GM12801 (cell line): ENCODE results near the gene PROM1.

Experiments
- TF ChIP-seq, protein P1 (sequence below): IDR thresholded peaks from one replicate; pipeline ENCODE4 v1.5.1; 2011; ENCODE audit warnings: control low read depth; ENCODE audit not compliant: insufficient read length; ENCODE audit errors: extremely low read depth

Gene PROM1

DNA sequence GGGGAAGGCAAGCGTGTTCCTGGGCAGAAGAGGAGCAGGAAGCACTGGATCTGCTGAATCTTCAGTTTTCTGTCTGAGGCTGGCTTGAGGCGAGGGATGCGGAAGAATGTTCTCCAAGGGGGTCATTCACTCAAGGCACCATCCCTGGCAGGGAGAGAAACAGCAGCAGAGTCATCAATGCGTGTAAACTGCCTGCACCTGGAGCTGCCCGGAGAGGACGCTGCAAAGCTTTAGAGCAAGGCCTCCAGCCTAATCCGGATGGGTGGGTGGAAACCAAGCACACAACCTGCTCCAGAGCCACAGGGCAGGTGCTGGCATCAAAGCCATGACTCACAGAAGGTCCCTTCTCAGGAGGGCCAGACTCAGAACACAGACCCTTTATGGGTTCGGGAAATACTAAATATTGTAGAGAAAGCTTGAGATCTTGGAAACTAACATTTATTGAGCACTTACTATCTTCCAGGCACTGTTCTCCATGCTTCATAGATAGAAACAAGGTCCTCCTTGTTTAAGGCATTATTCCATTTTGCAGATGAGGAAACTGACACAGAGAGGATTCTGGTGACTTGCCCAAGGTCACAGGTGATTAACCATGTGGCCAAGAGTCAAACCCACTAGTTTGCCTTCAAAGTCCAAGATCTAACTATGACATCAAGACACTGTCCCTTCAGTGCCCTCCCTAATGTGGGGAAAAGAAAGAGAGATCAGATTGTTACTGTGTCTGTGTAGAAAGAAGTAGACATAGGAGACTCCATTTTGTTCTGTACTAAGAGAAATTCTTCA lies 7.7 kb downstream of the PROM1 start:
- TF ChIP-seq, protein P1, sequence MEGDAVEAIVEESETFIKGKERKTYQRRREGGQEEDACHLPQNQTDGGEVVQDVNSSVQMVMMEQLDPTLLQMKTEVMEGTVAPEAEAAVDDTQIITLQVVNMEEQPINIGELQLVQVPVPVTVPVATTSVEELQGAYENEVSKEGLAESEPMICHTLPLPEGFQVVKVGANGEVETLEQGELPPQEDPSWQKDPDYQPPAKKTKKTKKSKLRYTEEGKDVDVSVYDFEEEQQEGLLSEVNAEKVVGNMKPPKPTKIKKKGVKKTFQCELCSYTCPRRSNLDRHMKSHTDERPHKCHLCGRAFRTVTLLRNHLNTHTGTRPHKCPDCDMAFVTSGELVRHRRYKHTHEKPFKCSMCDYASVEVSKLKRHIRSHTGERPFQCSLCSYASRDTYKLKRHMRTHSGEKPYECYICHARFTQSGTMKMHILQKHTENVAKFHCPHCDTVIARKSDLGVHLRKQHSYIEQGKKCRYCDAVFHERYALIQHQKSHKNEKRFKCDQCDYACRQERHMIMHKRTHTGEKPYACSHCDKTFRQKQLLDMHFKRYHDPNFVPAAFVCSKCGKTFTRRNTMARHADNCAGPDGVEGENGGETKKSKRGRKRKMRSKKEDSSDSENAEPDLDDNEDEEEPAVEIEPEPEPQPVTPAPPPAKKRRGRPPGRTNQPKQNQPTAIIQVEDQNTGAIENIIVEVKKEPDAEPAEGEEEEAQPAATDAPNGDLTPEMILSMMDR: no peak

DNA sequence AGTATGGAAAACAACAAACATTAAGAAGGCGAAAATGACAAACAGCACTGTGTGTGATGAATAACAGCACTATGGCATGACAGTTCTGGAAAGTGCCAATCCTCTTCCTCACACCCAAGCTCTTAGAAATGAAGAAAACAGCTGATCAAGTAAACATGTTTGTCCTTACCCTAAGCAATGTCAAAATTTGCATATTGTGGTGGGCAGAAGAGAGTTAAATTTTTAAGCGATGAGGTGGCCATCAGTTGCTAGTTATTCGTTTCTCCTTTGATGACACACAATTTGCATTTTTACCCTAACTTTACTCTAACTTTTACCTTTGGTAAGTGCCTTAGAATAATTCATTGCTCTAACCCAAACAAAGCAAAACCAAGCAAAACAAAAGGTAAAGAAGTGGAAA lies 8.8 kb downstream of the PROM1 start:
- TF ChIP-seq, protein P1: no peak

DNA sequence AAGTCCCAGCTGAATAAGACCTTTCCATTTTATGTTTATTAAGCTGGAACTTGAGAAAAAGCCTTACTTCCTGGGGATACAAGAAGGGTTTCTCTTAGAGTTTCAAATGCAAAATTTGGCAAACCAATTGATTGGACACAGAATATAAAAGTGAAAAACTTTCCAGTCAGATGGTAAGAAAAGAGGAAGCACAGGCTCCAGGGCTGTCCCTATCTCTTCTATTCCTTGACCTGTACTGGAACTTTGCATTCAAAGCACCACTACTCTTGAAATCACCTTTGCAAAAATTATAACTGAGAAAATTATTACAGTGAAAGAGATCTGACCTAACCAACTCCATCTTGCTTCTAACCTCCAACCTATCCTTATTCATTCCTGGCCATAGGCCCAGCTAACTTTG lies 11.7 kb downstream of the PROM1 start:
- TF ChIP-seq, protein P1: no peak

DNA sequence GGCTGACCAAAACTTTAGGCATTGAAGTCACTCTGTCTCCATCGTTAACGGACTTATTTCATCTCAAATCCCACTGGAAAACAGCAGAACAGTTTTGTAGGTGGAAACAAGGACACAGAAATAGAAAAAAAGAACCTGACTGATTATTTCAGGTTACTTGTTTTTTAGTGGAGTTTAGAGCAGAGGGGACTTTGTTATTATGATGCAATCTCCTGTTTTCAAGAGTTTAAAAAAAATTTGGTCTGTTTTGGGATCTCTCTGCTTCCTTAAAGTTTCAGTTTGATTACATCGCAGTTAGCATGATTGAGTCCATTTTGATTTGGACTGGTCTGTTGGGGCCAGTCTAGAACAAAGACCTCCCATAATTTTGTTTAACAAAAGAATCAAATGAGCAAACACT lies 13.6 kb downstream of the PROM1 start:
- TF ChIP-seq, protein P1: no peak

DNA sequence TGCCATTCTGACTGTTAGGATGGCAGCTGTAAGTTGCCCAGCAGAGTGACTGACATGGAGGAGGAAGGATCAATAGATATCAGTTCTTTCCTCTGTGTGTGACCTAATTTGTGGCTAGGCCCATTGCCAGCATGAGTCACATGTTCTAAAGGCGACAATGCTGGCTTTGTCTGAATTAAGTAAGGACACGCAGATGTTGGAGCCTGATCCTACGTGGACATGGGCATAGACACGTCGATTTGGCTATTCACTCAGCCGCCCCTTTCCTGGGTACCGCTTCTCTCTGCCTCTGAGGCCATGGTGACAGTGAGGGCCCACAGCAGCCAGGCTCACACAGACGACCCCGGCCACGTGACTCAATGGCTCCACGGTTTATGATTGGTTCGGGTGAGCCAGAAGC lies 16.3 kb downstream of the PROM1 start:
- TF ChIP-seq, protein P1: no peak

DNA sequence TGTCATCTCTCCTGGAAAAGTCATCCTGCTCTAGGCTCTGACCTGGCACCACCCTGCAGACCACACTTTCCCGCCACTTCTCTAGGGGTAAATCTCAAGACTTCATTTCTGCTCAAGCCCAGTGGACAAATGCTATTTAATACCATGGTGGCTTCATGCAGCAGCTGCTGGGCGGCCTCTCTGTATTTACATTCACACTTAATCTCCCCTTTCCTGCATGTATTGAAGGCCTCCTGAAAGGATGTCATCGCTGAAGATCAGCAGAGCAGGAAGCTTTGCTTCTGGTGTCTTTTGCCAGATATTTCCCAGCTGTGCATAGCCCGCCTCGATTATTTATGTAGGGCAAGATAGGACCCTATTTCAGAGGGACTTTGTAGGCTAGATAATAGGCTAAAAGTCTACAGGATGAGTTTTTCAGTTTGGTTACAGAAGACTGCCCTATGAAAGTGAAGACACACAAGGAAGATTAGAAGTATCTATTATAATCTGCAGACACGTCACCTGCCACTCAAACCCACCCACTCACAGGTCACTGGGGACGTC lies 17.2 kb downstream of the PROM1 start:
- TF ChIP-seq, protein P1: no peak

DNA sequence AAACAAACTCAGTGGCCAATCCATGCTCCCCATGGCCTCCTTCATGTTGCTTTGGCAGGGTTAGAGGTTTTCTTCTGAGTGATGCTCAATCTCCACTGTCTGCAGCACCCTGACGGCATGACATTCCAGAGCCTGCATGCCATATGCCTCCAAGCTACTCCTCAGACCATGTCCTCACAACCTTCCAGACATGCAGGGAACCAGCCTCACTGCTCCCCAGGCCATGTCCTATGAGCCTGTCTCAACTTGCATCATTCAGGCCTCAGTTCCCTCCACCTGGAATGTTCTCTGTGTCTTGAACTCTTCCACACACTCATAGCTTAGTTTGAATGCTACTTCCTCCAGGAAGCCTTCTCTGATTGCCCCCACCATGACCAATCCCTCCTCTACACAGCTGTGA lies 18.8 kb downstream of the PROM1 start:
- TF ChIP-seq, protein P1: no peak
